HAP-1 (cell line): ENCODE data around the gene LRP4.
"Not testable (repeated sequence)": the region's sequence is repeated elsewhere in the genome, so short reads cannot be mapped to it uniquely, and the experiment has no call there.

Experiments used
- DNase-seq, 2 experiments: peaks; one replicate each; pipeline ENCODE4 v3.0.0-alpha.2; 2016 to 2020; ENCODE audit warnings: low spot score in 2 of 2
- H3K27me3 ChIP-seq: fragments of 250-450 bp; sonication (Bioruptor Pico); 2 replicates; pipeline ENCODE4 v1.5.1; 2020; ENCODE audit warnings: low read depth, mild to moderate bottlenecking, moderate library complexity
- H3K36me3 ChIP-seq: fragments of 250-450 bp; sonication (Bioruptor Pico); replicated peaks from 2 replicates; pipeline ENCODE4 v1.5.1; 2020; ENCODE audit warnings: mild to moderate bottlenecking
- H3K4me1 ChIP-seq: fragments of 250-450 bp; sonication (Bioruptor Pico); 2 replicates; pipeline ENCODE4 v1.5.1; 2020; ENCODE audit warnings: mild to moderate bottlenecking
- H3K4me3 ChIP-seq: fragments of 250-450 bp; sonication (Bioruptor Pico); 2 replicates; pipeline ENCODE4 v1.5.1; 2020; ENCODE audit warnings: mild to moderate bottlenecking, moderate library complexity
- H3K9me3 ChIP-seq: fragments of 250-450 bp; sonication (Bioruptor Pico); 2 replicates; pipeline ENCODE4 v1.5.1; 2020; ENCODE audit warnings: mild to moderate bottlenecking, moderate library complexity
- in situ Hi-C: fragments of 300-500 bp; cut with MboI; formaldehyde crosslinking; loops from 3 replicates; pipeline ENCODE4 v1.14.3; 2020; ENCODE audit warnings: low sequenced_read_pairs, inconsistent platforms, mixed read lengths

LRP4 gene

GRCh38 chr11:46947399-46948077 is 29.2 kb upstream of the LRP4 start:
- Histone ChIP-seq H3K4me3 (no peak overlapping the region), H3K27me3 (no peaks in the 10 kb centered on the region), H3K4me1 (peaks cover 34% of the 10 kb centered on the region), H3K36me3 (no peaks in the 10 kb centered on the region), H3K9me3 (no peaks in the 10 kb centered on the region)
- in situ Hi-C loops = no loop called here
- DNase-seq = peak in 1 of 2 experiments; percentile 54

- no peak for DNase-seq
- H3K4me1 ChIP-seq = peaks cover 25% of the 10 kb centered on the region
- H3K36me3 ChIP-seq = no peaks in the 10 kb centered on the region
- in situ Hi-C loops = no loop called here
- no peak overlapping the region for H3K4me3 ChIP-seq
- H3K9me3 ChIP-seq = no peaks in the 10 kb centered on the region
- no peaks in the 10 kb centered on the region for H3K27me3 ChIP-seq
Measured at GRCh38 chr11:46944356-46945075, 26.2 kb upstream of the LRP4 start.

- in situ Hi-C loops = no loop called here
- no peaks in the 10 kb centered on the region for H3K9me3 ChIP-seq
- peaks cover 11% of the 10 kb centered on the region for H3K4me1 ChIP-seq
- no peaks in the 10 kb centered on the region for H3K36me3 ChIP-seq
- no peak overlapping the region for H3K4me3 ChIP-seq
- DNase-seq = no peak
- no peaks in the 10 kb centered on the region for H3K27me3 ChIP-seq
Measured at GRCh38 chr11:46942172-46942571, 23.8 kb upstream of the LRP4 start.

GRCh38 chr11:46936138-46937110 is 18.1 kb upstream of the LRP4 start, which contains the start of gene CSTPP1:
TSS of gene CSTPP1 (plus strand) at chr11:46936761. CDS start at chr11:46936806, 45 bp downstream.
- Histone ChIP-seq H3K4me3 (peak within 1 kb of the TSS; percentile 65), H3K4me1 (peaks cover 9% of the 10 kb centered on the region), H3K36me3 (no peaks in the 10 kb centered on the region), H3K9me3 (no peaks in the 10 kb centered on the region), H3K27me3 (0 out of 2 replicates have a peak, but pooled peaks cover 2% of the 10 kb centered on the region)
- DNase-seq = peak; percentile 81 to 97
- in situ Hi-C loops = no loop called here

- in situ Hi-C loops = no loop called here
- H3K9me3 ChIP-seq = peaks cover 12% of the 10 kb centered on the region
- no peak overlapping the region for H3K4me3 ChIP-seq
- H3K4me1 ChIP-seq = no peaks in the 10 kb centered on the region
- no peak for DNase-seq
- 0 out of 2 replicates have a peak, but pooled peaks cover 2% of the 10 kb centered on the region for H3K27me3 ChIP-seq
- H3K36me3 ChIP-seq = no peaks in the 10 kb centered on the region
Measured at GRCh38 chr11:46930089-46930488, 11.7 kb upstream of the LRP4 start.

GRCh38 chr11:46928701-46929100 is 10.4 kb upstream of the LRP4 start:
- H3K4me3 ChIP-seq, H3K4me1 ChIP-seq, H3K36me3 ChIP-seq, H3K27me3 ChIP-seq, DNase-seq, in situ Hi-C loops: not testable (repeated sequence)
- peaks cover 12% of the 10 kb centered on the region for H3K9me3 ChIP-seq

GRCh38 chr11:46927928-46928327 is 9.6 kb upstream of the LRP4 start:
- DNase-seq, H3K27me3 ChIP-seq, H3K36me3 ChIP-seq, H3K4me3 ChIP-seq, in situ Hi-C loops, H3K4me1 ChIP-seq: not testable (repeated sequence)
- H3K9me3 ChIP-seq = peaks cover 12% of the 10 kb centered on the region

- no peaks in the 10 kb centered on the region for H3K27me3 ChIP-seq
- in situ Hi-C loops = no loop called here
- DNase-seq = no peak
- H3K4me3 ChIP-seq = no peak overlapping the region
- peaks cover 7% of the 10 kb centered on the region; the same call in 1 of the 2 replicates for H3K4me1 ChIP-seq
- no peaks in the 10 kb centered on the region for H3K9me3 ChIP-seq
- no peaks in the 10 kb centered on the region for H3K36me3 ChIP-seq
Measured at GRCh38 chr11:46920755-46921154, 2.4 kb upstream of the LRP4 start.

GRCh38 chr11:46918788-46919513 is 601 bp upstream of the LRP4 start:
- Histone ChIP-seq H3K27me3 (no peaks in the 10 kb centered on the region), H3K36me3 (no peaks in the 10 kb centered on the region; the same call in 1 of the 2 replicates), H3K4me1 (peaks cover 7% of the 10 kb centered on the region; the same call in 1 of the 2 replicates), H3K9me3 (no peaks in the 10 kb centered on the region), H3K4me3 (peak overlapping the region; percentile 72)
- DNase-seq = peak in 1 of 2 experiments; percentile 44
- in situ Hi-C loops = loop anchor here (10.0 kb wide), 1 partner anchor 236 kb away; no protein-coding TSS in a partner anchor

GRCh38 chr11:46917762-46918082 is 628 bp downstream of the LRP4 start:
- peak overlapping the region; percentile 72 for H3K4me3 ChIP-seq
- no peaks in the 10 kb centered on the region; the same call in 1 of the 2 replicates for H3K36me3 ChIP-seq
- no peaks in the 10 kb centered on the region for H3K9me3 ChIP-seq
- no peaks in the 10 kb centered on the region for H3K27me3 ChIP-seq
- DNase-seq = no peak
- in situ Hi-C loops = loop anchor here (10.0 kb wide), 1 partner anchor 237 kb away; no protein-coding TSS in a partner anchor
- peaks cover 16% of the 10 kb centered on the region for H3K4me1 ChIP-seq

GRCh38 chr11:46917109-46917761 is 1.1 kb downstream of the LRP4 start:
- no peaks in the 10 kb centered on the region for H3K27me3 ChIP-seq
- H3K9me3 ChIP-seq = no peaks in the 10 kb centered on the region
- in situ Hi-C loops = loop anchor here (10.0 kb wide), 1 partner anchor 238 kb away; no protein-coding TSS in a partner anchor
- H3K4me1 ChIP-seq = peaks cover 20% of the 10 kb centered on the region
- H3K36me3 ChIP-seq = no peaks in the 10 kb centered on the region; the same call in 1 of the 2 replicates
- H3K4me3 ChIP-seq = peak overlapping the region; percentile 72
- no peak for DNase-seq

GRCh38 chr11:46916286-46917108 is 1.9 kb downstream of the LRP4 start:
- DNase-seq = peak; percentile 67 to 77
- H3K9me3 ChIP-seq = no peaks in the 10 kb centered on the region
- H3K27me3 ChIP-seq = no peaks in the 10 kb centered on the region
- peaks cover 23% of the 10 kb centered on the region for H3K4me1 ChIP-seq
- no peaks in the 10 kb centered on the region; the same call in 1 of the 2 replicates for H3K36me3 ChIP-seq
- in situ Hi-C loops = loop anchor here (10.0 kb wide), 1 partner anchor 238 kb away; no protein-coding TSS in a partner anchor
- H3K4me3 ChIP-seq = peak overlapping the region; percentile 72
